SK-N-SH (cell line): Measurements from ENCODE around the gene MCTP1. TPM values are rescaled to one million over a fixed set of nuclear protein-coding genes. Genes with fewer than 3 reads are reported as not detected.
"Not testable (repeated sequence)": the region's sequence is repeated elsewhere in the genome, so short reads cannot be mapped to it uniquely, and the experiment has no call there.

Experiments
- CTCF ChIA-PET: fragments of 300-600, 350-600 bp; formaldehyde crosslinking; extraction: SDS; loops from one replicate; lab custom pipeline; 2021; lab: Yijun Ruan, JAX
- POLR2A ChIA-PET: fragments of 350-600 bp; sonication (Branson Sonifier 250); formaldehyde crosslinking; extraction: SDS; loops from one replicate; lab custom pipeline; 2020; ENCODE audit warnings: antibody characterized with exemption, inconsistent platforms; lab: Yijun Ruan, JAX
- DNase-seq: peaks from one replicate; pipeline ENCODE4 v3.0.0; 2012
- H2AFZ ChIP-seq: fragments of 200-600 bp; sonication (generic); 2 replicates; pipeline ENCODE4 v1.8.1; 2016; ENCODE audit warnings: antibody characterized with exemption, mild to moderate bottlenecking, low read depth
- H3F3A ChIP-seq: fragments of 200-600 bp; sonication (generic); replicated peaks from 2 replicates; pipeline ENCODE3; 2016; ENCODE audit warnings: antibody characterized with exemption, mild to moderate bottlenecking; ENCODE audit not compliant: insufficient read depth
- H3K27ac ChIP-seq, 2 experiments: fragments of 200-500 bp in 1 of 2; fragments of 200-600 bp in 1 of 2; sonication (Bioruptor generic) in 1 of 2; sonication (generic), shearing (Covaris generic) in 1 of 2; 2 replicates each; pipeline versions ENCODE4 v1.5.1 to v1.6.1; 2014 to 2016; ENCODE audit warnings: low read depth in 2 of 2, inconsistent platforms in 1 of 2, low read length in 1 of 2, mild to moderate bottlenecking in 1 of 2, mixed read lengths in 1 of 2
- H3K27me3 ChIP-seq: fragments of 200-600 bp; sonication (generic), shearing (Covaris generic); 2 replicates; pipeline ENCODE4 v1.6.1; 2016; ENCODE audit warnings: mixed run types; ENCODE audit not compliant: insufficient read depth
- H3K36me3 ChIP-seq, 2 experiments: fragments of 200-500 bp in 1 of 2; fragments of 200-600 bp in 1 of 2; sonication (Bioruptor generic) in 1 of 2; sonication (generic) in 1 of 2; replicated peaks in 1 of 2; 2 replicates each; pipeline versions ENCODE3 to v1.5.1; 2014 to 2016; ENCODE audit warnings: low read length in 1 of 2, mild to moderate bottlenecking in 1 of 2; ENCODE audit not compliant: insufficient read depth in 2 of 2, control insufficient read depth in 1 of 2
- H3K4me1 ChIP-seq, 2 experiments: fragments of 200-500 bp in 1 of 2; fragments of 200-600 bp in 1 of 2; sonication (Bioruptor generic) in 1 of 2; sonication (generic), shearing (Covaris generic) in 1 of 2; 2 replicates each; pipeline versions ENCODE4 v1.5.1 to v1.6.1; 2014 to 2016; ENCODE audit warnings: low read depth in 1 of 2, low read length in 1 of 2, mixed run types in 1 of 2; ENCODE audit not compliant: insufficient read depth in 2 of 2, control insufficient read depth in 1 of 2
- H3K4me2 ChIP-seq: fragments of 200-600 bp; sonication (generic), shearing (Covaris generic); 2 replicates; pipeline ENCODE4 v1.6.1; 2017; ENCODE audit warnings: mixed run types
- H3K4me3 ChIP-seq, 2 experiments: fragments of 200-500 bp in 1 of 2; fragments of 200-600 bp in 1 of 2; sonication (Bioruptor generic) in 1 of 2; sonication (generic), shearing (Covaris generic) in 1 of 2; 2 replicates each; pipeline versions ENCODE4 v1.5.1 to v1.8.1; 2014 to 2016; ENCODE audit warnings: low read depth in 2 of 2, inconsistent platforms in 1 of 2, low read length in 1 of 2, mild to moderate bottlenecking in 1 of 2, mixed read lengths in 1 of 2, moderate library complexity in 1 of 2
- H3K79me2 ChIP-seq: fragments of 200-600 bp; sonication (generic); 2 replicates; pipeline ENCODE4 v1.8.1; 2017; ENCODE audit warnings: mild to moderate bottlenecking; ENCODE audit not compliant: insufficient read depth
- H3K9ac ChIP-seq: fragments of 200-600 bp; sonication (generic); 2 replicates; pipeline ENCODE4 v1.6.1; 2017; ENCODE audit warnings: mixed run types
- H3K9me2 ChIP-seq: fragments of 200-600 bp; sonication (generic); 2 replicates; pipeline ENCODE4 v1.6.1; 2017; ENCODE audit warnings: mixed run types
- H3K9me3 ChIP-seq: fragments of 200-600 bp; sonication (generic); 2 replicates; pipeline ENCODE4 v1.6.1; 2017; ENCODE audit warnings: mixed run types, mild to moderate bottlenecking, moderate library complexity
- H4K20me1 ChIP-seq: fragments of 200-600 bp; sonication (generic); 2 replicates; pipeline ENCODE4 v1.6.1; 2017; ENCODE audit warnings: mild to moderate bottlenecking, mixed run types; ENCODE audit not compliant: insufficient read depth
- CTCF ChIP-seq: fragments of 200-600 bp; sonication (generic); IDR thresholded peaks from 2 replicates; pipeline ENCODE4 v1.6.1; 2017; ENCODE audit warnings: antibody characterized with exemption, mild to moderate bottlenecking, moderate library complexity
- FOXJ3 ChIP-seq: sonication (generic); formaldehyde crosslinking; IDR thresholded peaks from 2 replicates; pipeline ENCODE4 v1.5.1; 2020; ENCODE audit warnings: mild to moderate bottlenecking, missing genetic modification reagents
- FOXM1 ChIP-seq: IDR thresholded peaks from 2 replicates; pipeline ENCODE4 v1.4.0; 2012; ENCODE audit warnings: low read depth, mild to moderate bottlenecking
- GATA2 ChIP-seq: sonication (generic); formaldehyde crosslinking; IDR thresholded peaks from 2 replicates; pipeline ENCODE4 v1.5.0; 2020; ENCODE audit warnings: mild to moderate bottlenecking, missing genetic modification reagents
- JUND ChIP-seq: IDR thresholded peaks from 2 replicates; pipeline ENCODE4 v1.4.0; 2012
- MEF2A ChIP-seq: IDR thresholded peaks from 2 replicates; pipeline ENCODE4 v1.4.0; 2012; ENCODE audit warnings: low read depth, borderline replicate concordance
- MXI1 ChIP-seq: IDR thresholded peaks from 2 replicates; pipeline ENCODE4 v1.6.1; 2012; ENCODE audit warnings: mild to moderate bottlenecking, low read depth, low read length, improper control_type of control experiment
- NRF1 ChIP-seq: IDR thresholded peaks from 2 replicates; pipeline ENCODE4 v1.6.1; 2012; ENCODE audit warnings: low read depth, mild to moderate bottlenecking, low read length
- PBX3 ChIP-seq: IDR thresholded peaks from 2 replicates; pipeline ENCODE4; 2012
- POLR2AphosphoS5 ChIP-seq: IDR thresholded peaks from 2 replicates; pipeline ENCODE4 v1.6.1; 2012; ENCODE audit warnings: low read depth, low read length
- RCOR1 ChIP-seq: fragments of 150-350 bp; IDR thresholded peaks from 2 replicates; pipeline ENCODE4 v1.6.1; 2017; ENCODE audit warnings: antibody characterized with exemption, low read length
- RFX5 ChIP-seq: IDR thresholded peaks from 2 replicates; pipeline ENCODE4 v1.6.1; 2012; ENCODE audit warnings: mild to moderate bottlenecking, improper control_type of control experiment, low read length
- RXRA ChIP-seq: IDR thresholded peaks from 2 replicates; pipeline ENCODE4 v1.4.0; 2012; ENCODE audit warnings: low read depth, mild to moderate bottlenecking, borderline replicate concordance
- TCF12 ChIP-seq: IDR thresholded peaks from 2 replicates; pipeline ENCODE4 v1.4.0; 2012
- WGBS: methylation state at CpG from one replicate; pipeline ENCODE4 v1.1.6; 2017; ENCODE audit warnings: low lambda C conversion rate; 5-methylcytosine and 5-hydroxymethylcytosine counted together
- polyA plus RNA-seq, 3 experiments: library from polyadenylated mRNA; depleted of rRNA; stranded (reverse); fragments of >200 nt; gene quantifications; 2 replicates each; pipeline ENCODE4 v1.2.3, GENCODE V29; 2012
- TF ChIP-seq, protein P1 (sequence below): fragments of 150-350 bp; IDR thresholded peaks from 2 replicates; pipeline ENCODE4 v1.6.1; 2017; ENCODE audit warnings: antibody characterized with exemption, low read length, low read depth, borderline replicate concordance

MCTP1 gene
- polyA plus RNA-seq, 1 of the 3 experiments (the other 2 are of a cell fraction): 0.53 TPM

- H3K36me3 ChIP-seq, H3K27me3 ChIP-seq, DNase-seq, H3K4me1 ChIP-seq, H3K79me2 ChIP-seq, POLR2A ChIA-PET, H3F3A ChIP-seq, H2AFZ ChIP-seq, H3K4me2 ChIP-seq, H3K9me2 ChIP-seq, H3K4me3 ChIP-seq, H3K27ac ChIP-seq, H3K9me3 ChIP-seq, H4K20me1 ChIP-seq, H3K9ac ChIP-seq: not testable (repeated sequence)
- 12% methylated on average over 2 of the region's 2 CpGs for WGBS
- CTCF ChIA-PET: interaction anchor here (2.3 kb wide), 1 partner anchor 9 kb away, joined by 6 read pairs; no protein-coding TSS in a partner anchor
These were observed 325.6 kb downstream of the MCTP1 start for GRCh38 chr5:94959279-94959678.

DNA sequence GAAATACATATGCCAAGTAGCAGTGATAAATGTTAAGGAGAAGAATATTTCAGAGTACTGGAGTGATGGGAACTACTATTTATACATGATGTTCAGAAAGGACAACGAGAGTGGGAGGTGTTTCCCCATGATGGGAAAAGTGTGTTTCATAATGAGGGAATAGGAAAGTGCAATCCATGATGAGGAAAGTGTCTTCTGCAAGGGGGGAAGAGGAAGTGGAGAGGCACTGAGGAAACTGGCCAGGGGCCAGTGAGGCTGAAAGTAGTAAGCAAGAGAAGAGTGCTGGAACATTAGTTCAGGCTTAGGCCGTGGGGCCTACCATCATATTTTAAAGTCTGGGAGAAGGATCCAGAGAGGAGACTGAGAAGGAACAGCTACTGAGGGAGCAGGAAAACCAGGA lies 339.2 kb downstream of the MCTP1 start:
- Histone ChIP-seq H3K9me2 (no peaks in the 10 kb centered on the region), H3K36me3 (no peaks in the 10 kb centered on the region), H3K9me3 (no peaks in the 10 kb centered on the region), H2AFZ (no peak overlapping the region), H3K4me2 (no peak overlapping the region), H3K79me2 (no peaks in the 10 kb centered on the region), H3K9ac (no peak overlapping the region), H4K20me1 (no peaks in the 10 kb centered on the region), H3F3A (no peaks in the 10 kb centered on the region), H3K4me1 (peaks cover 0 to 3% of the 10 kb centered on the region in 2 experiments; a peak in 2 of 4 replicates), H3K27ac (no peak overlapping the region), H3K4me3 (no peak overlapping the region), H3K27me3 (no peaks in the 10 kb centered on the region)
- ChIA-PET CTCF (no interaction called here), POLR2A (no interaction called here)
- WGBS: 30% methylated on average over 2 of the region's 2 CpGs
- TF ChIP-seq FOXJ3 (CRISPR knock-in tag) (no peak), NRF1 (no peak), POLR2AphosphoS5 (no peak), RCOR1 (no peak), GATA2 (CRISPR knock-in tag) (no peak), TCF12 (no peak), RFX5 (no peak), MXI1 (no peak), MEF2A (no peak), JUND (no peak), CTCF (no peak), FOXM1 (no peak), RXRA (no peak), PBX3 (no peak)
- TF ChIP-seq, protein P1, sequence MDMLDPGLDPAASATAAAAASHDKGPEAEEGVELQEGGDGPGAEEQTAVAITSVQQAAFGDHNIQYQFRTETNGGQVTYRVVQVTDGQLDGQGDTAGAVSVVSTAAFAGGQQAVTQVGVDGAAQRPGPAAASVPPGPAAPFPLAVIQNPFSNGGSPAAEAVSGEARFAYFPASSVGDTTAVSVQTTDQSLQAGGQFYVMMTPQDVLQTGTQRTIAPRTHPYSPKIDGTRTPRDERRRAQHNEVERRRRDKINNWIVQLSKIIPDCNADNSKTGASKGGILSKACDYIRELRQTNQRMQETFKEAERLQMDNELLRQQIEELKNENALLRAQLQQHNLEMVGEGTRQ: no peak
- DNase-seq: no peak
